CD4-positive, alpha-beta T cell treated with Interleukin-15 for 4 hours (primary cell): ENCODE data around the gene EVI5L.

ENCODE experiments used
- DNase-seq: peaks from one replicate; pipeline ENCODE4 v3.0.0-alpha.2; 2020; ENCODE audit warnings: low spot score

Gene EVI5L

DNA sequence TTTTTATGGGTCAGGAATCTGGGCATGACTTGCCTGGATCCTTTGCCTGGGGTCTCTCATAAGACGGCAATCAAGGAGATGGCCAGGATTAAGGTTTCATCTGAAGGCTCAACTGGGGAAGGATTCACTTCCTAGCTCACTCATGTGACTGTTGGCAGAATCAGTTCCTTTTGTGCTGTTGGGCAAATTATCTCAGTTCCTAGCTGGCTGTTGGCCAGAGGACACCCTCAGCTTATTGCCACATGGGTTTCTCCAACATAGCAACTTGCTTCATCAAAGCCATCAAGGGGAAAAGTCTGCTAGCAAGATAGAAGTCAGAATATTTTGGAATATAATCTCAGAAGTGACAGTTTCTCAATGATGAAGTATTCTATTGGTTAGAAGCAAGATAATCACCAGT lies 12.2 kb upstream of the EVI5L start:
- DNase-seq, result no peak

DNA sequence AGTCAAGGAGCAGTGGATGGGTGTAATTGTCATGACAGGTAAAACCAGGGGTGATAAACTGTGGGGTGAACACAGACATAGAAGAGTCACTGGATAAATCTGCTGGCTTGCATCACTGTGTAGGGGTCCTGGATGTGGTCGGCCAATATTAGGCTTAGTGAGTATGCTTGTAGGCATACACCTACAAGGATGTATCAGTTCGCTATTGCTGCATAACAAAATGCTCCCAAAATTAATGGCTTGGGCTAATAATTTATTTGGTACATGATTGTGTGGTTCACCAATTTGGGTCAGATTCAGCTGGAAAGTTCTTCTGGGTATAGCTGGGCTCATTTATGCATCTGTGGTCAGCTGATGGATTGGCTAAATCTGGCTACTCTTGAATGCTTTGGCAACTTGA lies 11.2 kb upstream of the EVI5L start:
- no peak for DNase-seq

DNA sequence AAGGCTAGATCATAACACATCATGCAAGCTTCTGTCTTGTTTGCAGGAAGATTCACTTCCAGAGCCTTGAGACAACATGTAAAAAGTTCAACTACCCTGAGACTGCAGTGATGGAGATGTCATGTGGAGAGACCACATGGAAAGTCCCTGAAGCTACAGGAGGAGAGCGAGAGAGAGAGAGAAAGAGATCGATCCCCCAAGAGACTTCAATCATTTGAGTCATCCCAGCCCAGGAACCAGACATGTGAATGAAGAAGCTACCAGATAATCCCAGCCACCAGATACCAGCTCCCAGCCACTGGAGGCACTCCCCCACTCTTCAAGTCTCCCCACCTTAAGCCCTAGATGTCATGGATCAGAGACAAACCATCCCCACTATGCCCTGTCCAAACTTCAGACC lies 10.7 kb upstream of the EVI5L start:
- no peak for DNase-seq

DNA sequence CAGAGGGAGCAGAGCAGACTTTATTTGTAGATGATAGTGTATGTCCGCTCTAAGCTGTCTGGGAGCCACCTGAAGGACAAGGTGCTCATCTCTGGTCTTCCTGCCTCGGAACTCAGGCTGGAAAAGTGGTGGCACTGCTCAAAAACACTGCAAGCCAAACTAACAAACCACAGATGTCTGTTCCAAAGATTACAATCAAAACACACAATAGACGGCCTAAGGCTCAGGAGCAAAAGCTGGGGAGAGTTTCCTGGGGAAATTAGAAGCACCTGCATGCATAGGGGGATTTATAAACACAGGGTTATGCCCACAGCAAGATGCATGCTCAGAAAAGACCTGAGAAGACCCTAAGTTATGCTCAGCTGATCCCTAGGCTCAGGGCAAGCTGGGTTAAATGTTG lies 9.4 kb upstream of the EVI5L start:
- DNase-seq, result no peak

DNA sequence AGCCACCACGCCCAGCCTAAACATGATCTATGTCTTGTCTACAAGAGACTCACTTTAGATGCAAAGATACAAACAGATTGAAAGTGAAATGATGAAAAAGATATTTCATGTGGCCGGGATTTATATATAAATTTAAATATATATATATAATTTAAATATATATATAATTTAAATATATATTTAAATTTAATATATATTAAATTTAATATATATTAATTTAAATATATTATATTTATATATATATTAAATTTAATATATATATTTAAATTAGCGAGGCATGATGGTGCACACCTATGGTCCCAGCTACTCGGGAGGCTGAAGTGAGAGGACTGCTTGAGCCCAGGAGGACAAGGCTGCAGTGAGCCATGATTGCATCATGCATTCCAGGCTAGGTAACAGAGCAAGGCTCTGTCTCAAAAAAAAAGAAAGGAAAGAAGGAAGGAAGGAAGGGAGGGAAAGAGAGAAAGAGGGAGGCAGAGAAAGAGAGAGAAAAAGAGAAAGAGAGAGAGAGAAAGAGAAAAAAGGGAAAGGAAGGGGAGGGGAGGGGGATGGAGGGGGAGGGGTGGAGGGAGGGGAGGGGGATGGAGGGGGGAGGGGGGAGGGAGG lies 7.0 kb upstream of the EVI5L start:
- no peak for DNase-seq

DNA sequence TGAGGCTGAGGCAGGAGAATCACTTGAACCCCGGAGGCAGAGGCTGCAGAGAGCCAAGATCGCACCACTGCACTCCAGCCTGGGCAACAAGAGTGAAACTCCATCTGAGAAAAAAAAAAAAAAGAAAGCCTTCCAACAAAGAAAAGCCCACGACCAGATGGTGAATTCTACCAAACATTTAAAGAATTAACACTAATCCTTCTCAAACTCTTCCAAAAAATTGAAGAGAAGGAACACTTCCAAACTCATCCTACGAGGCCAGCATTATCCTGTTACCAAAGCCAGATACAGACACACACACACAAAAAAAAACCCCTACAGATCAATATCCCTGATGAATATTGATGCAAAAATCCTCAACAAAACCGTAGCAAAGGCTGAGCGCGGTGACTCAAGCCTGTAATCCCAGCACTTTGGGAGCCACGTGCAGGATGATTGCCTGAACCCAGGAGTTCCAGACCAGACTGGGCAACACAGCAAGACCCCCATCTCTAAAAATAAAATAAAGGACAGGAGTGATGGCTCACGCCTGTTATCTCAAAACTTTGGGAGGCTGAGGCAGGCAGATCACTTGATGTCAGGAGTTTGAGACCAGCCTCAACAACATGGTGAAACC lies 6.2 kb upstream of the EVI5L start:
- no peak for DNase-seq

DNA sequence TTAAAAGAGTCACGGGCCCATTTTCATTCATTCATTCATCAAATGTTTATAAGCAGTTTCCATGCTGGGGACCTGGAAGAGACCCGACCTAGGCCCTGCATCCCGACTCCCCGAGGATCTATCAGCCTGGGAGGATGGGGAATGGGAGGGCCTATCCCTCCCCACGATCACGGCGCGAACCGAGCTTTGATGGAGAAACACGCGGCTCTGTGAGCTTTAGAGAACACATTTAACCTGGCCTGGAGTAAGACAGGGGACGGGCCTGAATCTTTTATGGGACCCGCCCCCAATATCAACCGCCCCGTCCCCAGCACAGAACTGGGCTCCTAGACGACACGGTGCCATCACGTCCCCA lies 875 bp upstream of the EVI5L start:
- DNase-seq, result no peak

DNA sequence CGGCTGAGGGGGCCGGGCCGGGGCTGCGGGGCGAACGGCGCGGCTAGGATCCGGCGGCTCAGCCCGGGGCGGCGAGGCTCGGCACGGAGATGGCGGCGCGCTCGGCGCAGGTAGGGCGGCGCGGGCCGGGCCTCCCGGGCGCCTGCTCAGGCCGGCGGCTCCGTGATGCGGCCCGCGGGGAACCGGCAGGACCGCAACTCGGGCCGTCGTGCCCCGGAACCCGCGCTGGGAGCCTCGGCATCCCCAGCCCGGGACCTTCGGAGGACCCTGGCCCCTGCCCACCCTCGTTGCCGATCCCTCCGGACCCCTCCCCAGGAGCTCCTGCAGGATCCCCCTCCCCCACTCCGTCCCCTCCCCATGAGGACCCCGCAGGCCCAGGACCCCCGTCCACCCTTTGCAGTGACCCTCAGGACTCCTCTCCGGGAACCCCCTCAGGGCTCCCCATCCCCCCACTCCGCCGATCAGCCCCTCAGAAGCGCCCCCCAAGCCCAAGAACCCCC lies 304 bp downstream of the EVI5L start:
- DNase-seq, result no peak

DNA sequence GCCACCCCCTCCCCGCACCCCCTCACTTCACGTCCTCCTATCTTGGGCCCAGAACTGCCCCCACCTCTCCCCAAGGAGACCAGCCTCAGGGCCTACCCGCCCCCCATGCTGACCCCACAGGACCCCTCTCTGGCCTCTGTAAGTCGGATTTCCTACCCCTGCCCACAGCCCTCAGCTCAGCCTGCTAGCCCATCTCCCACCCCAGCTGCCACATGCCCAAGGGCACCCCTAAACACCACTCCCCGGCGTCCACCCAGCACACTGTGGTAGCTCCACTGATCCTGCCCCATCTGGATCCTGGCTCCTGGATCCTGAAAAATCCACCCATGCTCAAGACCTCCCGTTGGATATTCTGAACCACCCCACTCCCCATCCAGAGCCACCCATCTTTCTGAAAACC lies 805 bp downstream of the EVI5L start:
- no peak for DNase-seq

DNA sequence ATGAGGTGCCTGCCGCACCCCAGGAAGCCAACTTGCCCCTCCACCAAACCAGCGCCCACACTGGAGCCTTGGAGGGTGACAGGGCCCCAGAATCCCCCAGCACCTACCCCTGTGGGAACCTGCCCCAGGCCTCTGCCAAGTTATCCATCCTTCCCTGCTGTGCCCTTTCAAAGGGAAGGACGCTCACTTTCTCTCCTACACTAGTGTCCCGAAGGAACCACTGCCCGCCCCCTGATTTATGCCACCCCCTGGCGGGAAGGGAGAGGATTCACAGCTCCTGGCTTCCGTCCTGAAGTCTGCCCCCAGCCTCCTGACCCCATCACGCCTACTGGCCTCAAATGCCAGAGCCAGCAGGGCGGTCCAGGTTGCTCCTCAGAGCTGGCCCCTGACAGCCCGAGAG lies 1.4 kb downstream of the EVI5L start:
- no peak for DNase-seq

DNA sequence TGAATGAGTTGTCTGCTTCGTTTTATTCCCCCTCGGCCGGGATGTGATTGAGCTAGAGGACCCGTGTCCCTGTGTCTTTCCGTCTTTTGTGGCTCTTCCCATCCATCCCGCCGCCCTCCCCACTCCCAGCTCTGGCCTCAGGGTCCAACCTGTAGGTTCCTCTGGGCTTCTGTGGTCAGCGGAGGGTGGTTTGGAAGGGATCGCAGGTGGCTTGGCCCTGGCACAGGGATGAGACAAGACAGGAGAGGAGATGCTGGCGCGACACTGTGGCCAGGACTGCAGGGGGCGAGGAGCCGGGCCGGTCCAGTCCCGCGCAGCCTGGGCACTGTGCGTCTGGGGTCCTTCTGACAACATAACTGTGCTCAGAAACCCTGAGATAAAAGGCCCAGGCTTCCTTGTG lies 2.0 kb downstream of the EVI5L start:
- DNase-seq, result no peak

DNA sequence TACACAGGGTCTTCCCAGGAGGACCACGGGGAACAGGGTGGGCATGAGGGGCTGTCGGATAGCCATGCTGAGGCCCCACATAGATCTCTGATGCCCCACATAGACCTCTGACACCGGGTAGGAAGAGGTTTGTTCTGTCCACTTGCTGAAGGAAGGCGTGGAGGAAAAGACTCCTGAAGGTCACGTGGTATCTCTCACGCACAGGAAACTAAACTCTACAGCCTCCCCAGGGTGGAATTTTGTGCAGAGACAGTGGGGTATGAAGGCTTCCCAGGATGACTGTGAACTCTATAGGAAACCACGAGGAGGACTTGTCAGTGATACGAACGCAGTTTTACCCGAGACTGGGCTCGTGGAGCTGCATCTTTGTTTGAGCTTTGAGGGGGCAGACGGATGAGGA lies 2.8 kb downstream of the EVI5L start:
- DNase-seq, result no peak

DNA sequence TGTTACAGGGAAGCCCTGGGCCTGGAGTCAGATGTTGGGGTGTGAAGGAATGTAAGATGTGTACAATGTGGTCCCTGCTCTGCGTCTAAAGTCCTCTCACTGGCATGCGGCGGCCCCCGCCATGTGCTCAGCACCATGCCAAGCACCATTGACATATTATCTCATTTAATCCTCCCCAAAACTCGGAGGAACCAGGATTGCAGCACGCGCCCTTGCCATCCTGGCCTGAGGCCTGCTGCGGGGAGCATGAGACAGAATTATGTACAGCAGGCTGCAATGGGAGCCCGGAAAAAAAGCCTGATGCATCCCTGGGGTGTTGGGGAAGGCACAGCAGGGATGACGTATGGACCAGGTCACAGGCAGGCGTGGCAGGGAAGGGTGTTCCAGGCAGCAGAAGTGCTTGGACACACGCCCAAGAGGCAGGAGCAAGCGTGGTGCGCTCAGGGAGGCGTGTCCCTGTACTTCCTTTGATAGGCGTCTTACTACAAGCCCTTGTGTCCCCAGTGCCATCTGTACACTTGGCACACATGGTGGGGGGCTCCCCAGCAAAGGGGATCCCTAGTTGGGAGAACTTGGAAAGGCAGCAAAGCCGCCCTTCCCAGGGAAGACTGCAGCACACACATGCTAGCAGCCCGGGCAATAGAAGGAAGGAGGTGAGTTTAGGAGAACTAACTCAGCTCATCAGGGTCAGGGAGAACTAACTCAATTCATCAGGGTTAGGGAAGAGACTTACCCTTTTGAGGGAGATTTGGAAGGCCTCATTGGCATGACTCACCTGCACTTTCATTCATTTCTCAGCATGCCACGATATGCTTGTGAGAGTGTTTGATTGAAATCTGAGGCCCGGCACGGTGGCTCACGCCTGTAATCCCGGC lies 3.4 kb downstream of the EVI5L start:
- DNase-seq, result no peak

DNA sequence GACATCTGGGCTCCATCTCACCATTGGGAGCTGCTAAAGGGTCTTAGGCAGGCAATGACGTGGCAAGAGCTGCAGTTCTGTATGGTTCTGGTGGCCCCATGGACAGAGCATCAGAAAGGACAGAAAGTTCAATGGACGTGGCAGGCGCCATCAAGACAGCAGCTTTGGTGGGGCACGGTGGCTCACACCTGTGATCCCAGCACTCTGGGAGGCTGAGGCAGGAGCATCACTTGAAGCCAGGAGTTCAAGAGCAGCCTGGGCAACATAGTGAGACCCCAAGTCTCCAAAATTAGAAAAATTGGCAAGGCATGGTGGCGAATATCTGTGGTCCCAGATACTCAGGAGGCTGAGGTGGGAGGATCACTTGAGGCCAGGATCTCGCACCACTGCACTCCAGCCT lies 9.5 kb downstream of the EVI5L start:
- DNase-seq, result no peak

DNA sequence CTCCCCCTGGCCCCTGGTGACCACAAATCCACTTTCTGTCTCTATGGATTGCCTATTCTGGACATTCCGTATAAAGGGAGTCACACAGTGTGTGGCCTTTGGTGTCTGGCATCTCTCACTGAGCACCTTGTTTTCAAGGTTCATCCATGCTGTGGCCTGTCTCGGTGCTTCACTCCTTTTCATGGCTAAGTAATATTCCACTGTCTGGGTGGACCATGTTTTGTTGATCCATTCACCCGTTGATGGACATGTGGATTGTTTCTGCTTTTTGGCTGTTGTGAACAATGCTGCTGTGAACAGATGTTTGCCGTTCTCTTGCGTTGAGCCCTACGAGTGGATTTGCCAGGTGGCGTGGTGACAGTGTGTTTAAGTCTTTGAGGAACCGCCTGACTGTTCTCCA lies 10.6 kb downstream of the EVI5L start:
- no peak for DNase-seq

DNA sequence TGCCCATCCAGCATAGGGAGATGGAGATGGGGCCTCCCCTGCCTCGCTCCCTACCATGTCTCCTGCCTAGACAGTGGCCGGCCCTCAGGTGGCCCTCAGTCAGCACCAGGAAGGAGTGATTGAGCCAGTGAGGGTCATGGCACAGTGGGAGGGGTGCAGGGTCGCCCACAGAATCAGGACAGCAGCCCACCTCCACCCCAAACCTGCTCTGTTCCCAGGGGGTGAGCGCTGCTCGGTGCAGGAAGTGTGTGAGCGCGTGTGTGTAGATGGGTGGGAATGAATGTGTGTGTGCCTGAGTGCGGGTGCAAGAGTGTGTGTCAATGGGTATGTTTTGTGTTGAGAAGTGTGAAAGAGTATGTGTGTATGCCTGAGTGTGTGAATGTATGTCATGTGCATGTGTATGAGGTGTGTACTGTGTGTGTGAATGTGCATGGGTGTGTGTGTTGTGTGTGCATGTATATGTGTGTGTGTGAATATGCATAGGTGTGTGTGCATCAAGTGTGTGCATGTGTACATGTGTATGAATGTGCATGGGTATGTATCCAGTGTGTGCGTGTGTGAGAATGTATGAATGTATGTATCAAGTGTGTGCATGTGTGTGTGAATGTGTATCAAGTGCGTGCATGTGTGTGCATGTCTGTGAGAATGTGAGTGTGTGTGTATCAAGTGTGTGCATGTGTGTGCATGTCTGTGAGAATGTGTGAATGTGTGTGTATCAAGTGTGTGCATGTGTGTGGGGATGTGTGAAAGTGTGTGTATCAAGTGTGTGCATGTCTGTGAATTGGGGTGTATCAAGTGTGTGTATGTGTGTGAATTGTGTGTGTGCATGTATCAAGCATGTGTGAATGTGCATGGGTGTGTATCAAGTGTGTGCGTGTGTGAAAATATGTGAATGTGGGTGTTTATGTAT lies 12.0 kb downstream of the EVI5L start:
- no peak for DNase-seq

DNA sequence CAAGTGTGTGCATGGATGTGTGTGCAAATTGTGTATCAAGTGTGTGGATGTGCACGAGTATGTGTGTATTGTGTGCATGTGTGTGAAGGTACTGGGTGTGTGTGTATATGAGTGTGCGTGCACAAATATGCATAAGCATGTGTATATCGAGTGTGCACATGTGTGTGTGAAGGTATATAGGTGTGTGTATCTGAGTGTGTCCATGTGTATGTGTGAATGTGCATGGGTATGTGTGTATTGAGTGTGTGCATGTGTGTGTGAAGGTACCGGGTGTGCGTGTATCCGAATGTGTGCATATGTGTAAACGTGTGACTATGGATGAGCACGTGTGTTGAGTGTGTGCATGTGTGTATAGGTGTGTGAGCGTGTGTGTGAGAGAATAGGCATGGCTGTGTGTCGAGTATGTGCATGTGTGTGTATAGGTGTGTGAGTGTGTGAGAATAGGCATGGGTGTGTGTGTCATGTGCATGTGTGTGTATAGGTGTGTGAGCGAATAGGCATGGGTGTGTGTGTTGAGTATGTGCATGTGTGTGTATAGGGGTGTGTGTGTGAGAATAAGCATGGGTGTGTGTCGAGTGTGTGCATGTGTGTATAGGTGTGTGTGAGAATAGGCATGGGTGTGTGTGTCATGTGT lies 12.8 kb downstream of the EVI5L start:
- no peak for DNase-seq

DNA sequence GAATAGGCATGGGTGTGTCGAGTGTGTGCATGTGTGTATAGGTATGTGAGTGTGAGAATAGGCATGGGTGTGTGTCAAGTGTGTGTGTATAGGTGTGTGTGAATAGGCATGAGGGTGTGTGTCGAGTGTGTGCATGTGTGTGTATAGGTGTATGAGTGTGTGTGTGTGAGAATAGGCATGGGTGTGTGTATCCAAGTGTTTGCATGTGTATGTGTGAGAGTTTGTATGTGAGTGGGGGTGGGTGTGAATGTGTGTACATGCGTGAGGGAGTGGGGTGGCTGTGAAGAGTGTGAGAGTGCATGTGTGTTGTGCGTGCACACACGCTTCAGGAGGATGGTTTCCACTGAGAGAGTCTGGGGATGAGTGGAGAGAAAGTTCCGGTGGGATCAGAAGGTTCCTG lies 13.5 kb downstream of the EVI5L start:
- no peak for DNase-seq

DNA sequence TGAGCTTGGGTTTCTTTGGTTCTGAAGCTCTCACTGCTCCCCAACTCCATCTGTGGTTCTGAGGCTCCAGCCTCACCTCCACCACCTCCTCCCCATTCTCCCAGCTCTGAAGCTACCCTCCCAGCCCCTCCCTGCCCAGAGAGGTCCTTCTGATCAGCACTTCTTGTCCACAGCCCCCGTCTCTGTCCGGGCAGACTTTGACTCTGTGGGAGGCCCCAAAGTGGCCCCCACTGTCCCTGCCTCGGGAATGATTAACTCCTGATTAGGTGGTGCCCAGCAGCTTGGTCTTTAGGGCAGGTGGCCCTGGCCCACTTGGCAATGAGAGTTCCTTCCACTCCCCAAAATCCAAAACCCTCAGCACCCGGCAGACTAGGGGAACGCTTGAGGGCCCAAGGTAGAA lies 14.4 kb downstream of the EVI5L start:
- no peak for DNase-seq

DNA sequence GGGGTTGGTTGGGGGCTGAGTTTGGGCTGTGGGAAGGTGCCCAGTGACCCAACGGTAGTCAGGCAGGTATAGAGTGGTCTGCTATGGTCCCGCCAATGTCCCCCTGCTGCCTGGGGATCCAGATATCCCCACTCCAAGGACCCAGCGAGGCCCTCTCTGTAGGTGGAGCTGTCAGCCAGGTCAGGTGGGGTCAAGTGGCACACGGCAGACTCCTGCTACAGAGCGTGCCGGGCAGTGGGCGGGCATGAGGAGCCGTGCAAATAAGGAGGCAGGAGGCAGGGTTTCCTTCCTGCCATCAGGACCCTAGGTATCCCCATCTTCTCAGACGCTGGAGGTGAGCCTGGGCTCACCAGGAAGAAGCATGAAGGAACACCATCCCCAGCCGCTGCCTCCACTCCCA lies 14.9 kb downstream of the EVI5L start:
- no peak for DNase-seq

DNA sequence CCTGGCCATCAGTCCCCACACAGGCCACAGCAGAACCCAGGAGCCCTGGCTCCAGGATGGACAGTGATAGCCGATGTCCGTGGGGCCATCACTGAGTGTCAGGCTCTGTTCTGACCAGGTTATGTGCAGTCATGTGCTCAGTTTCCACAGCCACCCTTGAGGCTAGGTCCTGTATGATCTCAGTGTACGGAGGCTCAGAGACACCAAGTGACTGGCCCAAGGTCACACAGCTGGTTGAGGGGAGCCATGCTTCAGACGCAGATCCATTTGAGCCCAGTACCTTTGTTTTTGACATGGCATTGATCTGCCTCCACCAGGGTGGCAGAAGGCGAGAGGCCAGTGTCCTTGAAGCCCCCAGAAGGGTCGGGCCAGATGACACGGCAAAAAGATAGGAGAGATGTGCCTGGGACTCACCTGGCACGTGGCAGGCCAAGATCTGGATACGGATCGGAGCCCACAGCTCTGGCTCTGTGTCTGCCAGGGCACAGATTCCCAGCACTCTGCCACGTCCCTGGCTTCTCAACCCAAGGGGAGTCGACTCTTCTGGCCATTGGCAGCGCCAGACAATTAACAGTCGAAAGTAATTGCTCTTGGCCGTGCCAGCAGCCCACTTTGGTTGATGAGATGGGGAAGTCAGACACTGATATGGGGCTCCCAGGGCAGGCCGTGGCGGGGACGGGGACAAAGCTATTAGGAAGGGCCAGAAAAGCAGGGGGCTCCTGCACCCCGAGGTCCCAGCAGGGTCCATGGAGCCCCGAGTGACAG lies 15.6 kb downstream of the EVI5L start:
- DNase-seq, result no peak
